HG02938 (cell line): Measurements from ENCODE around the gene ZBTB4.

Experiments
- ATAC-seq: cut with Tn5 transposase; IDR thresholded peaks from one replicate; pipeline ENCODE4 v1.9.1; 2021; ENCODE audit warnings: mild to moderate bottlenecking, moderate library complexity; ENCODE audit not compliant: unreplicated experiment

ZBTB4 gene, protein sequence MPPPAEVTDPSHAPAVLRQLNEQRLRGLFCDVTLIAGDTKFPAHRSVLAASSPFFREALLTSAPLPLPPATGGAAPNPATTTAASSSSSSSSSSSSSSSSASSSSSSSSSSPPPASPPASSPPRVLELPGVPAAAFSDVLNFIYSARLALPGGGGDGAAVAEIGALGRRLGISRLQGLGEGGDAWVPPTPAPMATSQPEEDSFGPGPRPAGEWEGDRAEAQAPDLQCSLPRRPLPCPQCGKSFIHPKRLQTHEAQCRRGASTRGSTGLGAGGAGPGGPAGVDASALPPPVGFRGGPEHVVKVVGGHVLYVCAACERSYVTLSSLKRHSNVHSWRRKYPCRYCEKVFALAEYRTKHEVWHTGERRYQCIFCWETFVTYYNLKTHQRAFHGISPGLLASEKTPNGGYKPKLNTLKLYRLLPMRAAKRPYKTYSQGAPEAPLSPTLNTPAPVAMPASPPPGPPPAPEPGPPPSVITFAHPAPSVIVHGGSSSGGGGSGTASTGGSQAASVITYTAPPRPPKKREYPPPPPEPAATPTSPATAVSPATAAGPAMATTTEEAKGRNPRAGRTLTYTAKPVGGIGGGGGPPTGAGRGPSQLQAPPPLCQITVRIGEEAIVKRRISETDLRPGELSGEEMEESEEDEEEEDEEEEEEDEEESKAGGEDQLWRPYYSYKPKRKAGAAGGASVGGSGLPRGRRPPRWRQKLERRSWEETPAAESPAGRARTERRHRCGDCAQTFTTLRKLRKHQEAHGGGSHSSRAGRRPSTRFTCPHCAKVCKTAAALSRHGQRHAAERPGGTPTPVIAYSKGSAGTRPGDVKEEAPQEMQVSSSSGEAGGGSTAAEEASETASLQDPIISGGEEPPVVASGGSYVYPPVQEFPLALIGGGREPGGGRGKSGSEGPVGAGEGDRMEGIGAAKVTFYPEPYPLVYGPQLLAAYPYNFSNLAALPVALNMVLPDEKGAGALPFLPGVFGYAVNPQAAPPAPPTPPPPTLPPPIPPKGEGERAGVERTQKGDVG

GRCh38 chr17:7479213-7480088 lies at the start of gene ZBTB4:
Gene ZBTB4 (minus strand): TSS chr17:7479631. CDS start chr17:7466801, 12,830 bp downstream.
- ATAC-seq: no peak

GRCh38 chr17:7528842-7529241 lies 49.4 kb upstream of the ZBTB4 start:
- ATAC-seq: no peak

DNA sequence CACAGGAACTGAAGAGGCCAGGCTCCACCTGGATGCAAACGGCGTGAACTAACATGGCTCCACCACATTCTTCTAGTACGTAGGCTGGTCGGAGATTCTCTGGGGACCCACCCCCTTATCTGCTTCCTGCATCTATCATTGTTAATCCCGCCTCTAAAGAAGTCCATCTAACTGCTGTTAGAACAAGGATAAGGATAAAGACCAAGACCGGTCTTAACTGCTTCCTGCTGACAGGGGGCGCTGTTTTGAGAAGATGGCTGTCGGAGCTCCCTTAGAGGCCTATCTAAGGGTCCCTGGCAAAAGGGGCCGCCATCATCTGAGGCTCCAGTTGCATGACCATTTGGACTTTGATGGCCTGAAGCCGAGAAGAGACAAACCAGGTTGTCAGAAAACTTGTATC lies 43.6 kb upstream of the ZBTB4 start:
- no peak for ATAC-seq

- no peak for ATAC-seq
Measured at GRCh38 chr17:7515911-7516610, 36.6 kb upstream of the ZBTB4 start.

DNA sequence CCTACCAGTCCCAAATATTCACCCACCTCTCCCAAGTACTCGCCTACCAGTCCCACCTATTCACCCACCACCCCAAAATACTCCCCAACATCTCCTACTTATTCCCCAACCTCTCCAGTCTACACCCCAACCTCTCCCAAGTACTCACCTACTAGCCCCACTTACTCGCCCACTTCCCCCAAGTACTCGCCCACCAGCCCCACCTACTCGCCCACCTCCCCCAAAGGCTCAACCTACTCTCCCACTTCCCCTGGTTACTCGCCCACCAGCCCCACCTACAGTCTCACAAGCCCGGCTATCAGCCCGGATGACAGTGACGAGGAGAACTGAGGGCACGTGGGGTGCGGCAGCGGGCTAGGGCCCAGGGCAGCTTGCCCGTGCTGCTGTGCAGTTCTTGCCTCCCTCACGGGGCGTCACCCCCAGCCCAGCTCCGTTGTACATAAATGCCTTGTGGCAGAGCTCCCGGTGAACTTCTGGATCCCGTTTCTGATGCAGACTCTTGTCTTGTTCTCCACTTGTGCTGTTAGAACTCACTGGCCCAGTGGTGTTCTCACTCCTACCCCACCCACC lies 34.5 kb upstream of the ZBTB4 start:
- no peak for ATAC-seq

DNA sequence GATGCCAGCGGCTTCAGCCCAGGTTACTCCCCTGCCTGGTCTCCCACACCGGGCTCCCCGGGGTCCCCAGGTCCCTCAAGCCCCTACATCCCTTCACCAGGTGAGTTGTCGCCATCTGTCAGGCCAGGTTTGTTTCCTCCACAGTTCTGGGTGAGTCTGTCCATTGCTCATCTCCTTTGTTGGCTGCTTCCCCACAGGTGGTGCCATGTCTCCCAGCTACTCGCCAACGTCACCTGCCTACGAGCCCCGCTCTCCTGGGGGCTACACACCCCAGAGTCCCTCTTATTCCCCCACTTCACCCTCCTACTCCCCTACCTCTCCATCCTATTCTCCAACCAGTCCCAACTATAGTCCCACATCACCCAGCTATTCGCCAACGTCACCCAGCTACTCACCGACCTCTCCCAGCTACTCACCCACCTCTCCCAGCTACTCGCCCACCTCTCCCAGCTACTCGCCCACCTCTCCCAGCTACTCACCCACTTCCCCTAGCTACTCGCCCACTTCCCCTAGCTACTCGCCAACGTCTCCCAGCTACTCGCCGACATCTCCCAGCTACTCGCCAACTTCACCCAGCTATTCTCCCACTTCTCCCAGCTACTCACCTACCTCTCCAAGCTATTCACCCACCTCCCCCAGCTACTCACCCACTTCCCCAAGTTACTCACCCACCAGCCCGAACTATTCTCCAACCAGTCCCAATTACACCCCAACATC lies 33.6 kb upstream of the ZBTB4 start:
- no peak for ATAC-seq

GRCh38 chr17:7512105-7512504 lies 32.7 kb upstream of the ZBTB4 start:
- ATAC-seq: no peak

GRCh38 chr17:7511108-7511507 lies 31.7 kb upstream of the ZBTB4 start:
- no peak for ATAC-seq

- no peak for ATAC-seq
Measured at GRCh38 chr17:7509937-7510336, 30.5 kb upstream of the ZBTB4 start.

GRCh38 chr17:7508846-7509245 lies 29.4 kb upstream of the ZBTB4 start:
- ATAC-seq: no peak

DNA sequence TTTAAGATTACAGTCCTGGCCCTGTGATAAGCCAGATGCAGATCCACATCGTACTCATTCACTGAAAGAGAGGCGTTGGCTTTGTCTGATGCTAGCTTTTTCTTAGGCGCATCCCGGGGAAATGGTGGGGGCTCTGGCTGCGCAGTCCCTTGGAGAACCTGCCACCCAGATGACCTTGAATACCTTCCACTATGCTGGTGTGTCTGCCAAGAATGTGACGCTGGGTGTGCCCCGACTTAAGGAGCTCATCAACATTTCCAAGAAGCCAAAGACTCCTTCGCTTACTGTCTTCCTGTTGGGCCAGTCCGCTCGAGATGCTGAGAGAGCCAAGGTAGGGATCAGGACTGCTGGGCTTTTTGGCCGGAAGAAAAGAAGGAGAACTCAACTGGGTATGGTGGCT lies 28.7 kb upstream of the ZBTB4 start:
- ATAC-seq: no peak

DNA sequence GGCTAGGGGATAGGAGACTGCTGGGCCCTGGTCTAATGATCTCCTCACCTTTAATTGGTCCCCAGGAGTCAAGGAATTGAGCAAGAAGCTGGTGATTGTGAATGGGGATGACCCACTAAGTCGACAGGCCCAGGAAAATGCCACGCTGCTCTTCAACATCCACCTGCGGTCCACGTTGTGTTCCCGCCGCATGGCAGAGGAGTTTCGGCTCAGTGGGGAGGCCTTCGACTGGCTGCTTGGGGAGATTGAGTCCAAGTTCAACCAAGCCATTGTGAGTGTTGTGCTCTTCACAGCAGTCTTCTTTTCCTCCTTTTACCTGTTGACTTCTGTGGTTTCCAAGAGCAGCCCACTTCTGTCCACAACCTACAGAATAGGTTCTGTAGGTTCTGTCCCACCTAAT lies 24.1 kb upstream of the ZBTB4 start:
- no peak for ATAC-seq

- ATAC-seq: no peak
Measured at GRCh38 chr17:7502987-7503386, 23.6 kb upstream of the ZBTB4 start.

DNA sequence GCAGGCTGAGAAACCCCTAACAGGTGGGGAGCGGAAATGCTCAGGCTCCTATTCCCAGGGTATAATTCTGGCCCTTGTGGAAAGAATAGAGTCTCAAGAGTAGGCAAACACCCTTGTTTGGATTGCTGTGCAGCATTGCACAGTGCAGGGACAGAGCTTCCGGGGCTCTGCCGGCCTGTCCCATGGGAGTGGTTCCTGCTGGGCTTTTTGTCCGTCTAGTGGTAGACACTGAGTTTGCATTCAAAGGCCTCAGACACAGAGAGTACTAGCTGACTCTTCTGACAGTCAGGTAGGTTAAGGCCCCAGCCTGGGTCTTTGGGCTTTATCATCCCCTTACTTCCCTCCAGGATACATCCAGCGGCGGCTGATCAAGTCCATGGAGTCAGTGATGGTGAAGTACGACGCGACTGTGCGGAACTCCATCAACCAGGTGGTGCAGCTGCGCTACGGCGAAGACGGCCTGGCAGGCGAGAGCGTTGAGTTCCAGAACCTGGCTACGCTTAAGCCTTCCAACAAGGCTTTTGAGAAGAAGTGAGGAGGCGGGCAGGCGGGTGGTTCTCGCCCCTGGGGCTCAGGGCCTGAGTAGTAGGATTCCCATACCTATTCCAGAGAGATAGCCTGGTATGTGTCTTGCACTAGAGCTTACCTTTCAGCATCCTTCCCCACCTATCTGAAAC lies 22.9 kb upstream of the ZBTB4 start:
- ATAC-seq: no peak

GRCh38 chr17:7501729-7502128 lies 22.3 kb upstream of the ZBTB4 start:
- no peak for ATAC-seq

- ATAC-seq: no peak
Measured at GRCh38 chr17:7499161-7499560, 19.7 kb upstream of the ZBTB4 start.

DNA sequence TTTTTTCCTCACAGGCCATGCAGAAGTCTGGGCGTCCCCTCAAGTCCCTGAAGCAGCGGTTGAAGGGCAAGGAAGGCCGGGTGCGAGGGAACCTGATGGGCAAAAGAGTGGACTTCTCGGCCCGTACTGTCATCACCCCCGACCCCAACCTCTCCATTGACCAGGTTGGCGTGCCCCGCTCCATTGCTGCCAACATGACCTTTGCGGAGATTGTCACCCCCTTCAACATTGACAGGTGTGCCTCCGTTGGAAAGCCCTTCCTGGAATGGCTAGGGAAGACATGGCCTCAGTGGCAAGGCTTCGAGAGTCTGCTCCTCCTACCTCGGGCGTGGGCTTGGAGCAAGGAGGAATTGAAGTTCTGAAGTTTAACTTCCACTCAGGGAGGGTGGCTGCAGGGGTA lies 18.2 kb upstream of the ZBTB4 start:
- no peak for ATAC-seq

DNA sequence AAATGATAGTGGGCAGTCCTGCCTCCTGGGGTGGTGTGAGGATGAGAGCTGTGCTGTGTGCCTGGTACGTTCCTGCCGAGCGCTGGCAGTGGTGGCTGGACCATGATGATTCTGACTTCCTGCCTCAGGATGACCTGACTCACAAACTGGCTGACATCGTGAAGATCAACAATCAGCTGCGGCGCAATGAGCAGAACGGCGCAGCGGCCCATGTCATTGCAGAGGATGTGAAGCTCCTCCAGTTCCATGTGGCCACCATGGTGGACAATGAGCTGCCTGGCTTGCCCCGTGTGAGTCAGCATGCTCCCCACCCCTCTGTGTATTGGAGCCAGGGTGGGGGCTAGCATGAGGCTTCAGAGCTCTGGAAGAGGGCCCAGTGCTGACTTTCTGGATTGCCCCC lies 17.8 kb upstream of the ZBTB4 start:
- ATAC-seq: no peak
